GF-D8 (cell line): ENCODE results near the gene WDR53.
"Not testable (repeated sequence)": the region's sequence is repeated elsewhere in the genome, so short reads cannot be mapped to it uniquely, and the experiment has no call there.

Source experiments
- DNase-seq: peaks from one replicate; lab custom pipeline; 2025; lab: John Stamatoyannopoulos, UW

Gene WDR53

DNA sequence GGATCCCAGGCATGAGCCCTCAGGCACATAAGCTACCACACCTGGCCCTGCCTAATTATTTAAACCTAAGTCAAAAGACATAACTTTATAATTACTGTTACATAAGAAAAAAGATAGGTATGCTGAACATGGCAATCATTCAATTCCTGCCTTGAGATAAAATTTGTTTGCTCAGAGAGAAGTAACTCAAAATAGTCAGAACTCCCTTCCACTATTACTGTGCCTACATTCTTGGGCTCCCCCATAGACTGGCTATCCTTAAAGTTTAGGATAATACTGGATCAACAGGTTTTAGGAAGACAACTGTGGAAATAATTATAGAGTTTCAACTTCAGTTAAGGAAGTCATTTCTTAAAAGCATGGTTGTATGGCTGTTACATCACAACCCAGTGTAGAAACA is 9.9 kb downstream of the WDR53 start:
- no peak for DNase-seq

DNA sequence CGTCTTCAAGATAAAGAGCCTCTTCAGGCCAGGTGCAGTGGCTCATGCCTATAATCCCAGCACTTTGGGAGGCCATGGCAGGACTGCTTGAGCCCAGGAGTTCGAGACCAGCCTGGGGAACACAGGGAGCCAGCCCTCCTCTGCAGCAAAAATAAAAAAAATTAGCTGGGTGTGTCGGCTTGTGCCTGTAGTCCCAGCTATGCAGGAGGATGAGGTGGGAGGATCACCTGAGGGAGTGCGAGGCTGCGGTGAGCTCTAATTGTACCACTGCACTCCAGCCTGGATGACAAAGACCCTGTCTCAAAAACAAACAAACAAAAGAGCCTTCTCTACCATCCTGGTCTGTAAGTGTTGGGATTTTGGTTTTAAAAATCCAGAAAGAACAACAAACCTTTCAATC is 11.1 kb downstream of the WDR53 start:
- DNase-seq, result no peak

DNA sequence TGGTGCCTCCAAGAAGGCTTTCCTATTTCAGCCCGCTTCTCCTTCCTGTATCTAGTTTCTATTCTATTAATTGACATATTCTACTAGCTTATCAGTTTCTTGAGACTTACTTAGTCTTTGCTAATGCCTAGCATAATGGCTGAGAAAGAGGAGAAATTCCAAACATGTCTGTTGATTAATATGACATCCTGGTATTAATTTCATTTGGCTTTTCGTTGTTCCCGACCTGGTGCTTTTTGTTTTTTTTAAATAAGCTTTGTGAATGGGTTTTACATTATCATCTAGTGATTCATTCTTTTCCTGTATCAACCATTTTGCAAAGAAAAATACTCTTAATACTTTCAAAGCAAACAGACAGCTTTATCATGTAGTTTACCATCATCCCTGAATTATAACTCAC is 13.1 kb downstream of the WDR53 start:
- no peak for DNase-seq

DNA sequence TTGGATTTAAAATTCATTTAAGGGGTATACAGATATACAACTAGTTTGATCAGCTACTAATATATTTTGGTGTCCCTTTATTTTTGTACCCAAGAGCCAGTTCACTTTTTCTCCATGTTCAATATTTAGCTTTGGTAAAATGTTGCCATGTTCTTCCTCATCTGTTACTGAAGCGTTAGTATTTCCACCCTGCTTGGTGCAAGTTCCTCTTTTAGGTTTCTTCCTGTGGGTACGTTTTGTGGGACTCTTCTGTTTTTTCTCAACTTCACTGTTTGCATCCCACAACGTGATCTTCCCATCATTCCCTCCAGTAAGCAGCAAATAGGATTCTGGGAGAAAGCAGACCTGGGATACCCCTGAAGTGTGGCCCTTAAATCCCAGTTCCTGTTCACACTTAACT is 14.1 kb downstream of the WDR53 start:
- peak; percentile 80 for DNase-seq

DNA sequence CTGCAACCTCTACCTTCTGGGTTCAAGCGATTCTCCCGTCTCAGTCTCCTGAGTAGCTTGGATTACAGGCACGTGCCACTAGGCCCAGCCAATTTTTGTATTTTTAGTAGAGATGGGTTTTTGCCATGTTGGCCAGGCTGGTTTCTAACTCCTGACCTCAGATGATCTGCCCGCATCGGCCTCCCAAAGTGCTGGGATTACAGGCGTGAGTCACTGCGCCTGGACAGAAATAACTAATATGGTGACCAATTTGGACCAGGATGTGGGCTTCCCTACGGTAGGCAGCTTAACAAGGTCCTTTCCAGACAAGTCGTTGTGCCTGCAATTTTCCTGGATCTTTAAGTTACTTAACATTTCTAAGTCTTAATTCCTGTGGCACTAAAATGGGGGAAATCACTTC is 14.8 kb downstream of the WDR53 start:
- DNase-seq, result no peak

GRCh38 chr3:196552253-196552652 is 16.1 kb downstream of the WDR53 start:
- no peak for DNase-seq

- not testable (repeated sequence) for DNase-seq
Observed at GRCh38 chr3:196550172-196550571, 18.2 kb downstream of the WDR53 start.

DNA sequence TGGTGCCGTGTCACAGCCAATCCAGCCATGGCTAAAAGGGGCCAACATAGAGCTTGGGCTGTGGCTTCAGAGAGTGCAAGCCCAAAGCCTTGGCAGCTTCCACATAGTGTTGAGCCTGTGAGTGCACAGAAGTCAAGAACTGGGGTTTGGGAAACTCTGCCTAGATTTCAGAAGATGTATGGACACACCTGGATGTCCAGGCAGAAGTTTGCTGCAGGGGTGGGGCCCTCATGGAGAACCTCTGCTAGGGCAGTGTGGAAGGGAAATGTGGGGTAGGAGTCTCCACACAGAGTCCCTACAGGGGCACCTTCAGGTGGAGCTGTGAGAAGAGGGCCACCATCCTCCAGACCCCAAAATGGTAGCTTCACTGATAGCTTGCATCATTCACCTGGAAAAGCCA is 19.0 kb downstream of the WDR53 start:
- not testable (repeated sequence) for DNase-seq

DNA sequence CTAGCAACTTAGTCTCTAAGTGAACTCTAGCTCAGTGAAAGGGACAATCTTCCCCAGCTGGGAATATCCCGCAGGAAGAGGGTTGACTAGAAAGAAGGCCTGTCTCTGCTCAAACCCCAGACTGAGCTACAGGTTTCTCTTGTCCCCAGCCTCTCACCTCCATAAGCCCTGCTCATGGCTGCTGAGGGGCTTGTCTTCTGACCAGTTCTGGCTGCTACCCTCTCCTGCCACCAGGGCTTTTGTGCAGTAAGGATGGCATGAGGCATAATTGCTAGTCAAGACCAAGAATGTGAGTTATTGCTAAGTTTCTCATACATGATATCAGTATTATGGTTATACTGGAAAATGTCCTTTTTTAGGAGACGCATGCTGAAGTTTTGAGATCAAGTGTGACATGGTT is 21.3 kb downstream of the WDR53 start:
- DNase-seq, result no peak

DNA sequence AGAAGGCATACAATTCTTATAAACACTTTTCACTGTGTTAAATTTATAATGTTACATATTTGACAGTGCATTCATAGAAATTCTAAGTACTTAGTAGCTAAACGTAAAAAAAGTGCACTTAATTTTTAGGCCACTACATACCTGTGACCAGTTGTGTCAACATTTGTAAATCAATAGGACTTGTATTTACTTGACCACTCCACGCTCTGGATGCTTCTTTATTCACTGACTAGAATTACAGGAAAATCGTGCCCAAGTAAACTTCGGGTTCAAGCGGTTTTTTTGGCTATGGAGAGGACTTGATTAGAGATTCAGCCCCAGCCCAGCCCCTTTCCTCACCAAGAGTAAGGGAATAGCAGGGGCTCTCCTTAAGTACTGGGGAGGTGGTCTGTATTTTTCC is 21.8 kb downstream of the WDR53 start:
- no peak for DNase-seq

GRCh38 chr3:196544491-196544992 is 23.8 kb downstream of the WDR53 start:
- no peak for DNase-seq

DNA sequence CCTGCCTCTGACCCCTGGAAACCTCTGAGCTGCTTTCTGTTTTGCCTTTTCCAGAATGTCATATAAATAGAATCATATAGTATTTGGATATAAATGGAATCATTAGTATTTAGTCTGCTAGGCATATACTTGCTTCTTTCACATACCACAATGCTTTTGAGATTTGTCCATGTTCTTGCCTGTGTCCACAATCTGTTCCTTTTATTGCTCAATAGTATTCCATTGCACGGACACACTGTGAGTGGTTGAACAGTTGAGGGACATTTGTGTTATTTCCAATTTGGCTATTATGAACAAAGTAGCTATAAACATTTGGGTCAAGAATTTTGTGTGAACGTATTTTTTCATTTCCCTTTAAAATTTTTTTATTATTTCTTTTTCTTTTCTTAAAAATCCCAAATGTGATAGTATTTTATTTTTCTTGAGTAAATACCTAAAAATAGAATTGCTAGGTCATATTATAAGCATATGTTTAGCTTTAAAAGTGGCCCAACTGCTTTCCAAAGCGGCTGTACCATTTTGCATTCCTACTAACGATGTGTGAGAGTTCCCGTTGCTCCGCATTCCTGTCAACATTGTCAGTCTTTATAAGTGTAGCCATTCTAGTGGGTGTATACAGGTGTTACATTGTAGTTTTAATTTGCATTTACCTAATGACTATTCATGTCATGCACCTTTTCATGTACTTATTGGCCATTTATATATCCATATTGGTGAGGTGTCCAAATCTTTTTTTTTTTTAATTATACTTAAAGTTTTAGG is 26.5 kb downstream of the WDR53 start:
- no peak for DNase-seq

- DNase-seq, result peak; percentile 4
Observed at GRCh38 chr3:196537319-196537984, 30.9 kb downstream of the WDR53 start.

DNA sequence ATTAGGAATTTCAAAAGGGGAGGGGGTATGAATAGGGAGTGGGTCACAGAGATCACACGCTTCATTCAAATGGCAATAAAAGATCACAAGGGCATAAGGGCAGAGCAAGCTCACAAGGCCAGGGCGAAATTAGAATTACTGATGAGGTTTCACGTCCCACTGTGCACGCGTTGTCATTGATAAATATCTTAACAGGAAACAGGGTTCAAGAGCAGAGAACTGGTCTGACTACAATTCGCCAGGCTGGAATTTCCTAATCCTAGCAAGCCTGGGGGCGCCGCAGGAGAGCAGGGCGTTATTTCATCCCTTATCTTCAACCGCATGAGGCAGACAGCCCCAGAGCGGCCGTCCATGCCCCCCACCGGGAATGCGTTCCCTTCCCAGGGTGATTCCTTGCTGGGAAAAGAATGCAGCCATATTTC is 35.1 kb downstream of the WDR53 start:
- DNase-seq, result no peak

DNA sequence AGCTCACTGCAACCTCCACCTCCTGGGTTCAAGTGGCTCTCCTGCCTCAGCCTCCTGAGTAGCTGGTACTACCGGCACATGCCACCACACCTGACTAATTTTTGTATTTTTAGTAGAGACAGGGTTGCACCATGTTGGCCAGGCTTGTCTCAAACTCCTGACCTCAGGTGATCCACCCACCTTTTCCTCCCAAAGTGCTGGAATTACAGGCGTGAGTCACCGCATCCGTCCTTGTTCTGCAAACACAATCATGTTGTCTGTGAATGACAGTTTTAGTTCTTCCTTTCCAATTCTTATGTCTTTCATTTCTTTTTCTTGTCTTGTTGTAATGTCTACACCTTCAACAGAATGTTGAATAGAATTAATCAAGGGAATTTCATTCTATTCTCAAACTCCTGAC is 36.9 kb downstream of the WDR53 start:
- DNase-seq, result no peak

GRCh38 chr3:196528639-196529233 is 39.6 kb downstream of the WDR53 start:
- peak; percentile 50 for DNase-seq

DNA sequence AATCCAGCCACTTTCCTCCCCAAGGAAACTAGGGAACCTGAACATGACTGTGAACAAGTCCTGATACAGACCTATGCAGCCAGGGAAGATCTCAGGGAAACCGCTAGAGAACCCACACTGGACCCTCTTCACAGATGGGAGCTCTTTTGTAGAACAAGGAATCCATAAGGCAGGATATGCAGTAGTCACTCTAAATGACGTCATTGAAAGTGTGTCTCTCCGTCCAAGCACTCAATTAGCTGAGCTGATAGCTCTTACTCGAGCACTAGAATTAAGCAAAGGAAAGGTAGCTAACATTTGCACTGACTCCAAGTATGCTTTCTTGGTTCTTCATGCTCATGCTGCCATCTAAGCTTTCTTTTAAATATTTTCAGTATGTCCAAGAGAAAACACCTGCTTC is 43.2 kb downstream of the WDR53 start:
- DNase-seq, result no peak

DNA sequence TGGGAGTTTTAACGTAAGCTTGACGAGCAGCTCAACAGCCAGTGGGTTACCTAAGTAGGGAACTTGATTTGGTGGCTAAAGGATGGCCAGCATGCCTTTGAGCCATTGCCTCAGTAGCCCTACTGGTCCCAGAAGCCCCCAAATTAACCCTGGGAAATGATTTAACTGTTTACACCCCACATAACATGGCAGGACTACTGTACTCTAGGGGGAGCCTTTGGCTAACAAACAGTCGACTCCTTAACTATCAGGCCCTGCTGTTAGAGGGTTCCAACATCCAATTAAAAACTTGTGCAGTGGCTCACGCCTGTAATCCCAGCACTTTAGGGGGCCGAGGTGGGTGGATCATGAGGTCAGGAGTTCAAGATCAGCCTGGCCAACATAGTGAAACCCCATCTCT is 43.8 kb downstream of the WDR53 start:
- DNase-seq, result peak; percentile 8

DNA sequence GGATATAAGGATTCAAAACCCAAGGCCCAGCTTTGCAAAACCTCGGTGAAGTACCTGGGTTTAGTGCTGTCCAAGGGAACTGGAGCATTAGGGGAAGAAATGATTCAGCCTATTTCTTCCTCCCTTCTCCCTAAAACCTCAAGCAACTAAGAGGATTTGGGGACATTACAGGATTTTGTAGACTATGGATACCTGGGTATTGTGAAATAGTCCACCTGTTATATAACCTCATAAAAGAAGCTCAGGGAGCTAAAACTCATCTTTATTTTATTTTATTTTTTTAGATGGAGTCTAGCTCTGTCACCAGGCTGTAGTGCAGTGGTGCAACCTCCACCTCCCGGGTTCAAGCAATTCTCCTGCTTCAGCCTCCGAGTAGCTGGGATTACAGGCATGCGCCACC is 44.5 kb downstream of the WDR53 start:
- no peak for DNase-seq

GRCh38 chr3:196521291-196521690 is 47.1 kb downstream of the WDR53 start:
- not testable (repeated sequence) for DNase-seq

DNA sequence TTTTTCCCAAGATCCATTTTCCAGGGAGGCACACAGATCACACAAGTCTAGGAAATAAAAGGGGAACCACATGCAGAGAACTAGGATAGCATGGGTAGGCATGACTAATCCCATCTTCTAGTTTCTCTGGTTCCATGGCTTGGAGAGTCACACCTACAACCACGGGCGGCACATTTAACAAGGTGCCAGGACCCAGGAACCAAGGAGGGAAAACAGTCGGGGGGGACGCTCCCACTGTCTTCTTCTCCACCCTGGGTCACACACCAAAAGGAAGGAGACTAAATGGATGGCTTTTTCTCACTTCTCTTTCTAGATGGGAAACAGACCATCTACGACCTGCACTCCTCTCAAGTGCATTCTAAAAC is 48.7 kb downstream of the WDR53 start:
- no peak for DNase-seq

DNA sequence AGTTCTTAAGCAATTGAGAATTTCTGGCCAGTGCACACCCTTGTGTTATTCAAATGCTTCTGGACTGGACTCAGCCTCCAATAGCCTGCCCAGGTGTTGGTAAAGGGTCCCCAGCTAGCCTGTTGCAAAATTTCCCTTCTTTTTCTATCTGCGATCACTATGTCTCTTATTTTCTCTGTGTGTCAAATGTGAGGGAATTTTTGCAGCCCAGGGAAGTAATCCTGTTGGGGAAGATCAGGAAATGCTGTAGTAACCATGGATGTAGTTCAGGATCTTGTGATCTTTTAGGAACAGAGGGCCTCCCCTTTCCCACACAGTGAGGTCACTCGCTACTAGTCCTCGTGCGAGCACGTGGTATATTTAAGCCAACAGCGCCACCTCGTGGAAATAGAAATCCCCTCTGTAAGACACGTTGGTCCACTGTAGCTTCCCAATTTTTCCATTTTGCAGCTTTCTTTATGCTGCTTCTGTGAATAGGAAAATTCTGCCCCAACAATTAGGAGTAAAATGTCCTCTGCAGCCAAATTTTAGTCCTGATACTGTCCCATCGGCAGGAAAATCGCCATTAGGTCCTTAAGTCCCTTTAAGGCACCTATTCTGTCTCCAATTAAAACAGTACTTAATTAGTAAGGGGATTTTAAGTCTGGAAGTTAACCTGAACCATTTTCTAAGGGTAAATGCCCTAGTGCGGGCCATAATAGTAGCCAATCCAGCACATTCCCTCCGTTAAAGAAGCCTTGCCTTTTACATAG is 49.2 kb downstream of the WDR53 start:
- peak; percentile 53 for DNase-seq

DNA sequence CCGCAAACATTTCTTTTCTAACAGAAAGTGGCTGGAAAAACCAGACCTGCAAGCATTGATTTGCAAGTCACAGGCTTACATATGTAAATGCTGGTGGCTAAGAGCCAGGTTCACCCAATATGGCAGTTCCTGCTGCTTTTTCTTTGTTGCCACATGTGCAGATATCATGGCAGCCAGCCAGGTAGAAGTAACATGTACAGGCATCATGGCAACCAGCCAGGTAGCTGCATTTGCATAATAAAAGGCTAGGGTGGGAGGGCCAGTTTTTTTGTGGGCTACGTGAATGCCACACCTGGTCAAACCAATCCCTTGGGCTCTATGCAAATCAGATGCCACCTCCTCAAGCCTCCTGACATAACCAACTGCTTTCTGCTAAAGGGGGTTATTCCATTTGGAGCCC is 50.4 kb downstream of the WDR53 start:
- no peak for DNase-seq
